Lower leg skin (tissue), 3 donors: ENCODE results near the gene FAM180A.

ENCODE experiments used
- POLR2A ChIP-seq, 2 donors: fragments of 450-650 bp; IDR thresholded peaks; one replicate each; pipeline ENCODE4 v1.6.1; 2016 to 2017; ENCODE audit warnings: antibody characterized with exemption in 2 of 2, mild to moderate bottlenecking in 1 of 2, moderate library complexity in 1 of 2
- TF ChIP-seq, protein P1 (sequence below), 3 donors: fragments of 450-650 bp; IDR thresholded peaks; one replicate each; pipeline ENCODE4 v1.5.1; 2016; ENCODE audit warnings: antibody characterized with exemption in 3 of 3, mild to moderate bottlenecking in 3 of 3, moderate library complexity in 2 of 3

DNA sequence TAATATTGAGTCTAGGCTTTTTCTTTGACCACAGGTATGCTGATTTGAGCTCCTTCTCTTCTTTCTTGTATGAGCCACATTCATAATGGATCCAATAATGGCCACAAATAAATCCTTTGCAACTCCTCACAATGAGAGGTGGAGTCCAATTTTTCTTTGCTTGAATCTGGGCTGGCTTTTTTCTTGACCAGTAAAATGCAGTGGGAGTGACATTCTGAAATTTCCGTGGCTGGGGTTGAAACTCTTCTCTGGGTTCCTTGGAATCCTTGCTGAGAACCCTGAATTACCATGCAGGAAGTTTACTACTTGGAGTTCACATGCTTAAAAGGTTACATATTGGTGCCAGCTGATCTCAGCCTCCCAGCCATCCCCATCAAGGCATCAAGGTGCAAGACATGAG lies 22.4 kb upstream of the FAM180A start:
- TF ChIP-seq, protein P1, sequence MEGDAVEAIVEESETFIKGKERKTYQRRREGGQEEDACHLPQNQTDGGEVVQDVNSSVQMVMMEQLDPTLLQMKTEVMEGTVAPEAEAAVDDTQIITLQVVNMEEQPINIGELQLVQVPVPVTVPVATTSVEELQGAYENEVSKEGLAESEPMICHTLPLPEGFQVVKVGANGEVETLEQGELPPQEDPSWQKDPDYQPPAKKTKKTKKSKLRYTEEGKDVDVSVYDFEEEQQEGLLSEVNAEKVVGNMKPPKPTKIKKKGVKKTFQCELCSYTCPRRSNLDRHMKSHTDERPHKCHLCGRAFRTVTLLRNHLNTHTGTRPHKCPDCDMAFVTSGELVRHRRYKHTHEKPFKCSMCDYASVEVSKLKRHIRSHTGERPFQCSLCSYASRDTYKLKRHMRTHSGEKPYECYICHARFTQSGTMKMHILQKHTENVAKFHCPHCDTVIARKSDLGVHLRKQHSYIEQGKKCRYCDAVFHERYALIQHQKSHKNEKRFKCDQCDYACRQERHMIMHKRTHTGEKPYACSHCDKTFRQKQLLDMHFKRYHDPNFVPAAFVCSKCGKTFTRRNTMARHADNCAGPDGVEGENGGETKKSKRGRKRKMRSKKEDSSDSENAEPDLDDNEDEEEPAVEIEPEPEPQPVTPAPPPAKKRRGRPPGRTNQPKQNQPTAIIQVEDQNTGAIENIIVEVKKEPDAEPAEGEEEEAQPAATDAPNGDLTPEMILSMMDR (IDR thresholded peaks at IDR 0.05) = no peak
- no peak for TF ChIP-seq POLR2A (IDR thresholded peaks at IDR 0.05)
